ENCODE data around the gene TMEM132C. TPM values are rescaled to one million over a fixed set of nuclear protein-coding genes. Genes with fewer than 3 reads are reported as not detected.

Gene TMEM132C
- total and polyA plus RNA-seq, 2 of the 13 experiments (the other 11 are each of a cell fraction or from before 2014, with no cell fraction given): not detected

GRCh38 chr12:128228581-128228980 lies 38.4 kb upstream of the TMEM132C start:
- Histone ChIP-seq H3K27me3 (ENCODE audit: control insufficient read depth in 1 of 2, insufficient read depth in 2 of 2, low read length in 2 of 2) (no peaks in the 10 kb centered on the region), H3K4me2 (ENCODE audit: low read depth, low read length) (no peak overlapping the region), H2AFZ (ENCODE audit: low read length) (no peak overlapping the region), H3K4me1 (ENCODE audit: insufficient read depth, low read length) (no peaks in the 10 kb centered on the region), H3K9ac (ENCODE audit: insufficient read depth, low read depth, low read length) (no peak overlapping the region), H3K79me2 (ENCODE audit: insufficient read depth, low read length) (no peaks in the 10 kb centered on the region), H3K4me3 (replicated peaks in 1 of 3; ENCODE audit: insufficient read depth in 1 of 3, low read depth in 2 of 3, low read length in 3 of 3) (no peak overlapping the region), H4K20me1 (ENCODE audit: insufficient read depth, low read length) (no peaks in the 10 kb centered on the region), H3K9me3 (ENCODE audit: low read length) (no peaks in the 10 kb centered on the region), H3K36me3 (replicated peaks in 1 of 2; ENCODE audit: control insufficient read depth in 1 of 2, insufficient read depth in 2 of 2, low read length in 2 of 2) (no peaks in the 10 kb centered on the region), H3K27ac (ENCODE audit: extremely low read length, insufficient read depth, low read length) (no peak overlapping the region)
- CTCF ChIA-PET (ENCODE audit: low intra/inter-chr PET ratio, low total read pairs): no interaction called here
- WGBS (ENCODE audit: low lambda C conversion rate): 20% methylated on average over 4 of the region's 6 CpGs
- BruUV-seq (replicated peaks): no TSS peak
- TF ChIP-seq, protein P1, sequence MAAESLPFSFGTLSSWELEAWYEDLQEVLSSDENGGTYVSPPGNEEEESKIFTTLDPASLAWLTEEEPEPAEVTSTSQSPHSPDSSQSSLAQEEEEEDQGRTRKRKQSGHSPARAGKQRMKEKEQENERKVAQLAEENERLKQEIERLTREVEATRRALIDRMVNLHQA (CRISPR knock-in tag; IDR thresholded peaks at IDR 0.05): no peak
- TF ChIP-seq, protein P2, sequence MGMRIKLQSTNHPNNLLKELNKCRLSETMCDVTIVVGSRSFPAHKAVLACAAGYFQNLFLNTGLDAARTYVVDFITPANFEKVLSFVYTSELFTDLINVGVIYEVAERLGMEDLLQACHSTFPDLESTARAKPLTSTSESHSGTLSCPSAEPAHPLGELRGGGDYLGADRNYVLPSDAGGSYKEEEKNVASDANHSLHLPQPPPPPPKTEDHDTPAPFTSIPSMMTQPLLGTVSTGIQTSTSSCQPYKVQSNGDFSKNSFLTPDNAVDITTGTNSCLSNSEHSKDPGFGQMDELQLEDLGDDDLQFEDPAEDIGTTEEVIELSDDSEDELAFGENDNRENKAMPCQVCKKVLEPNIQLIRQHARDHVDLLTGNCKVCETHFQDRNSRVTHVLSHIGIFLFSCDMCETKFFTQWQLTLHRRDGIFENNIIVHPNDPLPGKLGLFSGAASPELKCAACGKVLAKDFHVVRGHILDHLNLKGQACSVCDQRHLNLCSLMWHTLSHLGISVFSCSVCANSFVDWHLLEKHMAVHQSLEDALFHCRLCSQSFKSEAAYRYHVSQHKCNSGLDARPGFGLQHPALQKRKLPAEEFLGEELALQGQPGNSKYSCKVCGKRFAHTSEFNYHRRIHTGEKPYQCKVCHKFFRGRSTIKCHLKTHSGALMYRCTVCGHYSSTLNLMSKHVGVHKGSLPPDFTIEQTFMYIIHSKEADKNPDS (CRISPR knock-in tag; IDR thresholded peaks at IDR 0.05): no peak
- TF ChIP-seq GTF3A (CRISPR knock-in tag; conservative IDR thresholded peaks at IDR 0.05): no peak
- TF ChIP-seq ZNF343 (CRISPR knock-in tag; IDR thresholded peaks at IDR 0.05): no peak
- no peak for TF ChIP-seq ZNF572 (CRISPR knock-in tag; IDR thresholded peaks at IDR 0.05)
- TF ChIP-seq ZNF839 (CRISPR knock-in tag; IDR thresholded peaks at IDR 0.05; ENCODE audit: borderline replicate concordance): no peak
- TF ChIP-seq, protein P3, sequence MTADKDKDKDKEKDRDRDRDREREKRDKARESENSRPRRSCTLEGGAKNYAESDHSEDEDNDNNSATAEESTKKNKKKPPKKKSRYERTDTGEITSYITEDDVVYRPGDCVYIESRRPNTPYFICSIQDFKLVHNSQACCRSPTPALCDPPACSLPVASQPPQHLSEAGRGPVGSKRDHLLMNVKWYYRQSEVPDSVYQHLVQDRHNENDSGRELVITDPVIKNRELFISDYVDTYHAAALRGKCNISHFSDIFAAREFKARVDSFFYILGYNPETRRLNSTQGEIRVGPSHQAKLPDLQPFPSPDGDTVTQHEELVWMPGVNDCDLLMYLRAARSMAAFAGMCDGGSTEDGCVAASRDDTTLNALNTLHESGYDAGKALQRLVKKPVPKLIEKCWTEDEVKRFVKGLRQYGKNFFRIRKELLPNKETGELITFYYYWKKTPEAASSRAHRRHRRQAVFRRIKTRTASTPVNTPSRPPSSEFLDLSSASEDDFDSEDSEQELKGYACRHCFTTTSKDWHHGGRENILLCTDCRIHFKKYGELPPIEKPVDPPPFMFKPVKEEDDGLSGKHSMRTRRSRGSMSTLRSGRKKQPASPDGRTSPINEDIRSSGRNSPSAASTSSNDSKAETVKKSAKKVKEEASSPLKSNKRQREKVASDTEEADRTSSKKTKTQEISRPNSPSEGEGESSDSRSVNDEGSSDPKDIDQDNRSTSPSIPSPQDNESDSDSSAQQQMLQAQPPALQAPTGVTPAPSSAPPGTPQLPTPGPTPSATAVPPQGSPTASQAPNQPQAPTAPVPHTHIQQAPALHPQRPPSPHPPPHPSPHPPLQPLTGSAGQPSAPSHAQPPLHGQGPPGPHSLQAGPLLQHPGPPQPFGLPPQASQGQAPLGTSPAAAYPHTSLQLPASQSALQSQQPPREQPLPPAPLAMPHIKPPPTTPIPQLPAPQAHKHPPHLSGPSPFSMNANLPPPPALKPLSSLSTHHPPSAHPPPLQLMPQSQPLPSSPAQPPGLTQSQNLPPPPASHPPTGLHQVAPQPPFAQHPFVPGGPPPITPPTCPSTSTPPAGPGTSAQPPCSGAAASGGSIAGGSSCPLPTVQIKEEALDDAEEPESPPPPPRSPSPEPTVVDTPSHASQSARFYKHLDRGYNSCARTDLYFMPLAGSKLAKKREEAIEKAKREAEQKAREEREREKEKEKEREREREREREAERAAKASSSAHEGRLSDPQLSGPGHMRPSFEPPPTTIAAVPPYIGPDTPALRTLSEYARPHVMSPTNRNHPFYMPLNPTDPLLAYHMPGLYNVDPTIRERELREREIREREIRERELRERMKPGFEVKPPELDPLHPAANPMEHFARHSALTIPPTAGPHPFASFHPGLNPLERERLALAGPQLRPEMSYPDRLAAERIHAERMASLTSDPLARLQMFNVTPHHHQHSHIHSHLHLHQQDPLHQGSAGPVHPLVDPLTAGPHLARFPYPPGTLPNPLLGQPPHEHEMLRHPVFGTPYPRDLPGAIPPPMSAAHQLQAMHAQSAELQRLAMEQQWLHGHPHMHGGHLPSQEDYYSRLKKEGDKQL (CRISPR knock-in tag; IDR thresholded peaks at IDR 0.05; ENCODE audit: low read depth): no peak
- no peak for TF ChIP-seq FOXK1 (CRISPR knock-in tag; IDR thresholded peaks at IDR 0.05; ENCODE audit: borderline replicate concordance, low read depth)
- TF ChIP-seq HNRNPH1 (optimal IDR thresholded peaks at IDR 0.05; ENCODE audit: low read depth, low read length): no peak
- TF ChIP-seq ZFP91 (CRISPR knock-in tag; IDR thresholded peaks at IDR 0.05; ENCODE audit: borderline replicate concordance): no peak
- no peak for FAIRE-seq
- intact Hi-C loops (cut with micrococcal nuclease; ENCODE audit: unreplicated experiment) (no loop called here), in situ Hi-C loops (cut with HindIII; ENCODE audit: extremely low pct_ligation_motif_present, low pct_unique_long_range_greater_than_20kb) (no loop called here)
- no peak for ATAC-seq
- POLR2A ChIA-PET: no interaction called here
- DNase-seq (ENCODE audit: low spot score): no peak
